Fibroblast of skin of left biceps (primary cell): ENCODE results near the gene RNF212.

Experiments
- DNase-seq, 2 experiments: peaks; one replicate each; pipeline ENCODE4 v3.0.0-alpha.2; 2013; ENCODE audit warnings: low read depth in 2 of 2

The RNF212 gene

DNA sequence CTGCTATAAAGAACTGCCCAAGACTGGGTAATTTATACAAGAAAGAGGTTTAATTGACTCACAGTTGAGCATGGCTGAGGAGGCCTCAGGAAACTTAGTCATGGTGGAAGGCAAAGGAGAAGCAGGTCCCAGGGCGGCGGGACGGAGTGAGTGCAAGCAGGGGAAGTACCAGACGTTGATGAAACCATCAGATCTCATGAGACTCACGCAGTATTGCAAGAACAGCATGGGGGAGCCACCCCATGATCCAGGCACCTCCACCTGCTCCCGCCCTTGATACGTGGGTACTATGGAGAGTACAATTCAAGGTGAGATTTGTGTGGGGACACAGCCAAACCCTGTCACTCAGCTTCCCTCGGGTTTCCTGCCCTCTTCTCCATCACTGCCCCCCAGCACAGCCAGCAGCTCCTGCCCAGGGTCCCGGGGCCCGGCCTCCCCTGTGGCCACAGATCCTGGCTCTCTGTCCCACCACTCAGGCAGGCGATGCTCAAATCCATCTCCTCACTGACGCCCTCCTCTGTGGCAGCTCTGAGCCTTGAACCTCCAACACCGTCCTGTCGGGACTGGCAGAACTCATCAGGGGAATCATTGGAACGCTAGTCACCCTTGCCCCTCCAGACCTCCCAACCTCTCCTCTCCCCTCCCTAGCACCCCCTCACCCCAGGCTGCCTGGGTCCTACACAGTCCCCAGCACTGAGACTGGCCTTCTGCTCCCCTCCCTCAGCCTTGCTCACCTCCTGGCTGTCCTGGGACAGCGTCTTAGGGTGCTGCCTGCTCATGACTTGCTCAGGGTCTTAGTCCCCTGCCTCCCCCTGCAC lies 64.4 kb downstream of the RNF212 start:
- no peak for DNase-seq

- DNase-seq: no peak
Measured at GRCh38 chr4:1047976-1048772, 65.2 kb downstream of the RNF212 start.

- no peak for DNase-seq
Measured at GRCh38 chr4:1047106-1047975, 66.0 kb downstream of the RNF212 start.

- peak in 1 of 2 experiments; percentile 49 for DNase-seq
Measured at GRCh38 chr4:1046581-1047011, 66.8 kb downstream of the RNF212 start.

GRCh38 chr4:1045595-1046201 lies 67.7 kb downstream of the RNF212 start:
- no peak for DNase-seq

DNA sequence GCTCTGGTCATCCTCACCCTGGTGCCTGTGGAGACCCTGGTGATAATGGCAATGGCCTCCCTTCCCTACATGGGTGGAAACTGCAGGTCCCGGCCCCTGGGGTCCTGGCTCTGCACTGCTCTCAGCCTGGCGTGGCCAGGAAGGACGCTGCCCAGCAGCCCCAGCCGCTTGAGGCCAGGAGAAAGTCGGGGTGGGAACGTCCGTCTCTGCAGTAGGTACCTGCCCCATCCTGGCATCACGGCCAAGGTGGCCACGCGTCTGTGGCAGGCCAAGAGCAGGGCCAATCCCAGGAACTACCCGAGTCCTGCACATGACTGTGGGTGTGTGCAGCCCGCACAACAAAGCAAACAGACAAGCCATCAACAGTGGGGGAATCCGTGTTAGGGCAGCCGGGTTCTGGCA lies 68.2 kb downstream of the RNF212 start:
- DNase-seq: no peak

DNA sequence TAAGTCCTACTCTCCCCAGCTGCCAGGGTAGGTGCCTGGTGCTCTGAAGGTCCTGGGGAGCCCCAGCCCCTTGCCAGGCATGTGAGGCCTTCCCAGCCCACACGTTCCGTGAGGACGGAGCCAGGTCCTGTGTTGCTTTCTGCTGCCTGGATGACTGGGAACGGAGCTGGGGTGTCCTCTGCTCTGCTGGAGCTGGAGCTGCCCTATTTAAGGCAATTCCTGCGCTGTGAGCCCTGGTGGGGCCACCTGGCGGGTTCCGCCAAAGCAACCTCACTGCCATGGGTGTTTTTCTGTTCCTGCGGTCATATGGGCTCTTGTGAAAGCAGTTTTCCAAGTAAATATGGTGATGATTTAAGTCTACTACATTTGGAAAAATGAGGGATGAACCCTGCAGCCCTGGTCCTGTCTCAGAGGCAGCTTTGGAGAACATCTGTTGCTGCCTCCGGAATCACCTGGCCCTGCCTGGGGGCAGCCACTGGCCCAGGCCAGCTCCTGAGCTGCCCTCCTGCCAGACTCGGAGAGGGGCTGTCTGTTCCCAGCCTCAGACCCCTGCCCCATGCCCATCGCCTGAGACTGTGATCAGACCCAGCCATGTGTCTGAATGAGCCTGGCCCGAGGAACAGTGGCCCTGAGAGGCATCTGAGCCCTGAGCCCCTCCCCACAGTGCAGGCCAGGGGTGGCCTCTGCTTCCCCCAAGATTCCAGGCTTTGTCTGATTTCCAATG lies 68.7 kb downstream of the RNF212 start:
- no peak for DNase-seq

DNA sequence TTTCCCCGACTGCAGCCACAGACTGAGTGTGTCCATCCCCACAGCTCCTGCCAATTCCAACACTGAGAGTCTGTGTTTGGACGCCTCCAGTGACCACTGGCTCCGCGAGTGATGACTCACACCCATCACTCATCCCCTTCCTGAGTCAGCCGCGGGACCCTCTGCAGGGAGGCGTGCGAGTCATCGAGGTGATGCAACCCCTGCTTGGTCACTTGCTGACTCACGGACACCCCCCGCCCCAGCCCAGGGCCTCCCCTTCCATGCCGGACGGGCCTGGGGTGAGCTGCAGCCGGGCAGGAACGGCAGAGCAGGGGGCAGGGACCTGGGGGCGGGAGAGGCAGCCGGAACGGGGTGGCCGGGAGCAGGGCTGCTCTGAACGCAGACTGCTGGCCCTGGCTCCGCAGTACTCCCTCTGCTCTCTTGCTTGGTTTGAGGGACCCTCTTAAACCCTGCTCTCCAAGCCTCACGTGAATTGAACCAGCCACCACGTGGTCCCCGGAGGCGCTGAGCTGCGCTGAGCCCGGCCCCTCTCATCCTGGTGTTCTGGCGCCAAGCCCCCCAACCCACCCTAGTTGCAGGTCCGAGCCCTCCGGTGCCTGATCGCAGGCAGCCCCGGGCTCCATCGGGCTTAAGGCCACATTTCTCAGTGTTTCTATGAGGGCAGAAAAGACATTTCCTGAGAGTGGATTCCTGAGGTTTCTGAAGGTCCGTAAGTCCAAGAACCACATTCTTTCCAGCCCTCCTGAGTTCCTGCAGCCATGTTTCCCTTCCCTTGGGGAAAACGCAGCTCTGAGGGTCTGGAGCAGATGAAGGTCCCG lies 69.5 kb downstream of the RNF212 start:
- peak; percentile 94 for DNase-seq

DNA sequence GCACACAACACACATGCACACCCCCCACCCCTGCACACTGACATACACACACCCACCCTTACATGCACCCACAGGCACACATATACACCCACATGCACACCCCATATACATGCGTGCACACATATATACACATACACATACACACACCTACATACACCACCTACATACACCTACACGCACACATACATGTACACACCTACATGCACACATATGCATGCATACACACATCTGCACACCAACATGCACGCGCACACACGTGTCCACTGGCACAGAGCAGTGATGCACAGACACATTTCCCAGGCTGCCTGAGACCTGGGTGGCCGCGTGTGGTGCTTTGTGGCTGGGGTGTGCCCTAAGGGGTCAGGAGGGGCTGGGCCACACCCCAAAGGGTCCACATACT lies 70.2 kb downstream of the RNF212 start:
- no peak for DNase-seq

DNA sequence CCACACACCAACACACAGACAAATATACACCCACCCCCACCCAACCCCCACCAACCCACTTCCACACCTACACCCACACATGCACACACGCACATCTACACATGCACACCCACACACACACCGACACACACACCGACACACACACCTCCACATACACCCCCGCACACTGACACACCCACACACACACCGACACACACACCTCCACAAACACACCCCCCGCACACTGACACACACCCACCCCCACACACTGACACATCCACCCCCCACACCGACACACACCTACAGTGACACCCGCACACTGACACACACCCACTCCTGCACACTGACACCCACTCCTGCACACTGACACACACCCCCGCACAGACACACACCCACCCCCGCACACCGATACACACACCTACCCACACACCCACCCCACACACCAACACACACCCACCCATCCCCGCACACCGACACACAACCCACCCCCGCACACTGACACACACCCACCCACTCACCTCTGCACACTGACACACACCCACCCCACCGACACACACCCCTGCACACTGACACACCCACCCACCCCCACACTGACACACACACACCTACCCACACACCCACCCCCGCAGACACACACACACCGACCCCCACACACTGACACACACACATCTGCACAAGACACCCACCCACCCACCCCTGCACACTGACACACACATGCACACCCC lies 70.9 kb downstream of the RNF212 start:
- DNase-seq: no peak

GRCh38 chr4:1041936-1042330 lies 71.4 kb downstream of the RNF212 start:
- DNase-seq: no peak

DNA sequence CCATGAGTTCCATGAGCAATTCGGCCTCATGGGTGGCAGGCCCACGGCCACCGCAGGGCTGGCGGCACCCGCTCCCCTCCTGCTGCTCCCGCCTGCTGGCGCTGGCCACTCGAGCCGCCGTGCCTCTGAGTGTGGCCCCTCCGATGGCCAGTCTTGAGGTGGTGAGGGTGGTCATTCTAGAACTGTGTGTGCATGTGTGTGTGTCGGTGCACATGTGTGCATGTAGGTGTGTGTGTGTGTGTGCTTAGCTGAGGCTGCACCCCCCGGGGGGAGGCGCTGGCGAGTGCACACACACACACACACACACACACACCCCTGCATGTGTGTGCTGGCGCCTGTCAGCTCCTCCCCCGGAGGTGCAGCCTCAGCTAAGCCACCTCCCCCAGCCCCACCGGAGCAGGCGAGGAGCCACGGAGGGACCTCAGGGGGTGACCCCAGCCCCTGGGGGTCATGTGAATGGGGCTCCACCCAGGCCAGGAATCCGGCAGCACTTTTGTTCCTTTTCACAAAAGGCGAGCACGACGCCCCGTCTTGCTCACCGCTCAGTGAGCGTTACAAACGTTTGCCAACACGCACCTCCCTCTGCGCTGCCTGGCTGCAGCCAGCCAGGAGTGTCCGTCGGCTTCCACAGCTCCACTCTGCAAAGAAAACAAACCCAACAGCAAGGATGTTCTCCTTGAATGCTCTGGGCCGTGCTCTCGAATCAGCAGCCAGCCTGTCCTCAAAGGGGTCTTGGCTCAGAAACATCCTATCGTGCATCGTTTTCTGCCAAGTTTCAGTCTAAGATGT lies 72.0 kb downstream of the RNF212 start:
- DNase-seq: peak in 1 of 2 experiments; percentile 25

DNA sequence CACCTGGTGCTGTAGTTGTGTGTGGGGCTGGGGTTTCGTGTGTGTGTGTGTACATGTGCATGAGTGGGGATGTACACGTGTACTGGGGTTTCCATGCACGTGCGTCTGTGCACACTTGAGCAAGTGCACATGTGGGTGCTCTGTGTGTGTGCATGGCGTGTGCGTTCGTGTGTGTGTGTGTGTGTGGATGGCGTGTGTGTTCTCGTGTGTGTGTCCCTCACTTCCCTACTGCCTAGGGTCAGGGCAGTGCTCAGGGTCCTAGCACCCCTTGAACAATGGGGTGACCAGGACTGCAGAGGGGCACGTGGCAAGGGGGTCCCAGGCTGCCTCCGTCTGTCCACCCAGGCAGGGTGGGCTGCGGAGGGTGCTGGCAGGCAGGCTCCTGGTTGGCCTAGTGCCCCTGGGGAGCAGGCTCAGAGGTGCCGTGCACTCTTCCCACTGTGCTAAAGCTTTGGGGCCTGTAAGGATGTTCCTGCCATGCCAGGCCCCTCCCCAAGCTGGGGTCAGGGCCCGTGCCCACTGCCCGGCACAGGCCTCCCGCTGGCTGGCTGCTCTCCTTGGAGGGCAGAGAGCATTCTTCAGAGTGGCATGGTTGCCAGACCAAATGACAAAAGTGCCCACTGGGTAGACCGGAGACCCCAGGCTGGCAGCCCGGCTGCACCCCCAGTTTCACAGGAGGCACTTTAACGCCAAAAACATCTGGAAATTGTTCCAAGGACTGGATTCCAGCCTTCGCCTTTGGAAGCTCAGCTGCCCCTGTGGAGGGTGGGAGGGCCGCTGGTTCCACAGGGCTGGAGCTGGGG lies 72.8 kb downstream of the RNF212 start:
- DNase-seq: no peak

- no peak for DNase-seq
Measured at GRCh38 chr4:1039493-1040343, 73.6 kb downstream of the RNF212 start.

DNA sequence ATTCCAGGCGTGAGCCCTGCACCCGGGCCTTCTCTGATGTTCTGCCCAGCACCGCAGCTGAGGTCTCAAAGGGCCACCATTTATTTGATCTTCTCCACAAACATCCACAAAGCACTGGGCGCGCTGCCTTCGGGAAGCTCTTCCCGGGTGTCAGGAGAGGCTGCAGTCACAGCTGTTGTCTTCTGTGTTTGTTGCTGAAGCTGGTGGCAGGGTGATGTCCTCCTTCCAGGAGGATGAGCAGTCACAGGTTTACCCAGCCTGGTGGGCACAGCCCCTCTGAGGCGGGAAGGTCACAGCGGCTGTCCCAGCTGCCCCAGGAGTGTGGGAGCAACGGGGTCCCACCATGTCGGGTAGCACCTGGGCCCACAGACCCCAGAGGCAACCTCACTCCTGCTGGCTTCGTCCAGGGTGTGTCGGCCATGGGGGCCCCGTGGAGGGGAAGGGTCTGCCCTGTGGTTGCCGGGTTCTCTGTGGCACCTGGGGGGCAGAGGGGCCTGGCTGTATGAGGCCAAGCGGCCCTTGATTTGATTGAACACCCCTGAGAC lies 74.3 kb downstream of the RNF212 start:
- DNase-seq: no peak

DNA sequence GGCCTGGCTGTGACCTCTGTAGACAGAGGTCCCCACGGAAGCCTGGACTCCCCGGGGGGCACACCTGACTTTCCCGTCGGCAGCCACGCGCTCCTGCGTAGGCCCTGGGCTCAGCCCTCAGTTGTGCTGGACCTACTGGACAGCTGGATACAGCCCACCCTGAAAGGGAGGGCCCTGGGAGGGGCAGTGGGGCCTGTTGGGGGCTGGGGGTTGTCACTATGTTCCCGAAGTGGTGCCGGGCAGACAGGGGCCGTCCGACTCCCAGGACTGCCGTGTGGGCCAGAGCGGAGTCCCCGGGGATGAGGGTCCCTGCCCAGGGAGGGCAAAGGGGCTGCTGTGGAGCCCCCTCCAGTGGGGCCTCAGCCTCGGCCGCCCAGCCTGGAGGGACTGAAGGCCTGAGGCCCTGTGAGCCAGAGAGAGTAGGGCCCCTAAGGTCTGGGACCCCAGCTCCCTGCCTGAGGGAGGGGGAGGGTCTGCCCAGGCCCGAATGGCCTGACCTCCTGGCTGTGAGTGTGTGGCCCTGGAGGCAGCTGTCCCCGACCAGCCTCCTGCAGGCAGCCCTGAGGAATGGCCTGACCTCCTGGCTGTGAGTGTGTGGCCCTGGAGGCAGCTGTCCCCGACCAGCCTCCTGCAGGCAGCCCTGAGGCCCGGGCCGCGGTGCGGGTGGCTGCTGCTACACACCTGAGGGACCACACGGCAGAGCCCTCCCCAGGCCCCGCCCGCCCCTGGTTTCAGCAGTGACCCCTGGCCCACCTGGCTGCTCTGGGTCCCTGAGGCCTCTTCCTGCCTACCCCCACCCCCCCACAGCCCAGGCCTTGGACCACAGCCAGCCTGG lies 76.2 kb downstream of the RNF212 start:
- DNase-seq: no peak
